ENCODE results near the gene SLC6A8. TPM values are rescaled to one million over a fixed set of nuclear protein-coding genes. Genes with fewer than 3 reads are reported as not detected.
"Not testable (repeated sequence)": the region's sequence is repeated elsewhere in the genome, so short reads cannot be mapped to it uniquely, and the experiment has no call there.

SLC6A8 gene
- total RNA-seq, 1 donor = 8.8 TPM

GRCh38 chrX:153672531-153673427 lies 14.9 kb upstream of the SLC6A8 start:
- H3K4me3 ChIP-seq (ENCODE audit: low read depth, low read length) = no peak overlapping the region
- TF ChIP-seq CTCF (IDR thresholded peaks at IDR 0.05; ENCODE audit: insufficient read depth, low read length) = no peak
- no peak for DNase-seq (ENCODE audit: low read depth)

- no peak for TF ChIP-seq CTCF (IDR thresholded peaks at IDR 0.05; ENCODE audit: insufficient read depth, low read length)
- no peak for DNase-seq (ENCODE audit: low read depth)
- no peak within 1 kb of the TSS for H3K4me3 ChIP-seq (ENCODE audit: low read depth, low read length)
Measured at GRCh38 chrX:153673428-153674218, 14.1 kb upstream of the SLC6A8 start, which contains the start of gene PNCK. Gene PNCK (minus strand): TSS chrX:153673813. CDS start chrX:153673076, 737 bp downstream.

GRCh38 chrX:153674219-153674851 lies 13.4 kb upstream of the SLC6A8 start:
- no peak for DNase-seq (ENCODE audit: low read depth)
- no peak for TF ChIP-seq CTCF (IDR thresholded peaks at IDR 0.05; ENCODE audit: insufficient read depth, low read length)
- H3K4me3 ChIP-seq (ENCODE audit: low read depth, low read length) = no peak overlapping the region

- H3K4me3 ChIP-seq (ENCODE audit: low read depth, low read length) = no peak overlapping the region
- TF ChIP-seq CTCF (IDR thresholded peaks at IDR 0.05; ENCODE audit: insufficient read depth, low read length) = no peak
- DNase-seq (ENCODE audit: low read depth) = no peak
Measured at GRCh38 chrX:153681175-153681574, 6.6 kb upstream of the SLC6A8 start.

GRCh38 chrX:153683486-153683885 lies 4.2 kb upstream of the SLC6A8 start:
- not testable (repeated sequence) for H3K4me3 ChIP-seq (ENCODE audit: low read depth, low read length); DNase-seq (ENCODE audit: low read depth)

GRCh38 chrX:153684467-153685155 lies 3.1 kb upstream of the SLC6A8 start:
- no peak for DNase-seq (ENCODE audit: low read depth)
- TF ChIP-seq CTCF (IDR thresholded peaks at IDR 0.05; ENCODE audit: insufficient read depth, low read length) = no peak
- no peak overlapping the region for H3K4me3 ChIP-seq (ENCODE audit: low read depth, low read length)

All from fibroblast of the aortic adventitia (primary cell).